ENCODE results near the gene SEC14L6. TPM values are rescaled to one million over a fixed set of nuclear protein-coding genes. Genes with fewer than 3 reads are reported as not detected.

The SEC14L6 gene
- polyA plus RNA-seq, 3 donors = not detected

GRCh38 chr22:30492144-30492543 lies 54.4 kb downstream of the SEC14L6 start:
- 89% methylated on average over 12 of the region's 12 CpGs for WGBS (ENCODE audit: insufficient coverage)
- Mint-ChIP-seq H3K4me1 (no peaks in the 10 kb centered on the region), H3K27me3 (ENCODE audit: low read depth in 3 of 3) (peaks cover 12 to 17% (median 15%) of the 10 kb centered on the region in 3 donors), H3K27ac (peak overlapping the region in 1 of 7 donors; percentile 8), H3K36me3 (no peaks in the 10 kb centered on the region), H3K4me3 (no peak overlapping the region), H3K9me3 (peaks cover 0 to 2% (median 0%) of the 10 kb centered on the region in 7 donors)
- no peaks in the 10 kb centered on the region for H3K36me3 ChIP-seq (replicated peaks in 1 of 2; ENCODE audit: control insufficient read depth in 1 of 2, insufficient read depth in 2 of 2, low read length in 2 of 2)
- no peak for DNase-seq
- no peaks in the 10 kb centered on the region for H3K27me3 ChIP-seq (ENCODE audit: control insufficient read depth in 2 of 2, insufficient read depth in 2 of 2, low read length in 2 of 2)
- no peak overlapping the region for H3K9ac ChIP-seq (ENCODE audit: insufficient read depth, low read length, poor library complexity, severe bottlenecking)
- H2AFZ ChIP-seq (ENCODE audit: insufficient read depth, low read depth, low read length, poor library complexity, severe bottlenecking) = no peak overlapping the region
- TF ChIP-seq CTCF (IDR thresholded peaks at IDR 0.05) = no peak
- H3K9me3 ChIP-seq (replicated peaks in 1 of 2; ENCODE audit: control insufficient read depth in 1 of 2, insufficient read depth in 1 of 2, low read length in 2 of 2) = no peaks in the 10 kb centered on the region
- H3K4me2 ChIP-seq (replicated peaks; ENCODE audit: extremely low read depth, low read length, poor library complexity, severe bottlenecking) = no peak overlapping the region
- no peaks in the 10 kb centered on the region for H3K4me1 ChIP-seq (ENCODE audit: control insufficient read depth in 1 of 2, insufficient read depth in 2 of 2, low read length in 2 of 2)
- intact Hi-C loops (cut with micrococcal nuclease) = no loop called here
- H3K79me2 ChIP-seq (ENCODE audit: insufficient read depth, low read length) = no peaks in the 10 kb centered on the region
- H4K20me1 ChIP-seq (ENCODE audit: insufficient read depth, low read length) = no peaks in the 10 kb centered on the region
- H3K27ac ChIP-seq (ENCODE audit: low read depth in 1 of 2, low read length in 2 of 2) = no peak overlapping the region
- H3K4me3 ChIP-seq (replicated peaks in 1 of 3; ENCODE audit: low read depth in 2 of 3, low read length in 3 of 3) = no peak overlapping the region

- WGBS (ENCODE audit: insufficient coverage) = 93% methylated on average over 3 of the region's 7 CpGs
- peaks cover 8 to 17% (median 14%) of the 10 kb centered on the region in 3 donors for H3K27me3 Mint-ChIP-seq (ENCODE audit: low read depth in 3 of 3)
- intact Hi-C loops (cut with micrococcal nuclease) = no loop called here
Observed at GRCh38 chr22:30491381-30491780, 55.2 kb downstream of the SEC14L6 start.

More at GRCh38 chr22:30491381-30491780, 55.2 kb downstream of the SEC14L6 start:
- no peak overlapping the region for H3K4me2 ChIP-seq (replicated peaks; ENCODE audit: extremely low read depth, low read length, poor library complexity, severe bottlenecking)
- H3K4me1 ChIP-seq (ENCODE audit: control insufficient read depth in 1 of 2, insufficient read depth in 2 of 2, low read length in 2 of 2) = no peaks in the 10 kb centered on the region
- no peak overlapping the region for H2AFZ ChIP-seq (ENCODE audit: insufficient read depth, low read depth, low read length, poor library complexity, severe bottlenecking)
- H3K27me3 ChIP-seq (ENCODE audit: control insufficient read depth in 2 of 2, insufficient read depth in 2 of 2, low read length in 2 of 2) = no peaks in the 10 kb centered on the region
- no peak for TF ChIP-seq CTCF (IDR thresholded peaks at IDR 0.05)
- Mint-ChIP-seq H3K4me3 (no peak overlapping the region), H3K36me3 (no peaks in the 10 kb centered on the region), H3K9me3 (peaks cover 0 to 2% (median 0%) of the 10 kb centered on the region in 7 donors), H3K4me1 (no peaks in the 10 kb centered on the region), H3K27ac (no peak overlapping the region)
- H3K9ac ChIP-seq (ENCODE audit: insufficient read depth, low read length, poor library complexity, severe bottlenecking) = no peak overlapping the region
- H3K4me3 ChIP-seq (replicated peaks in 1 of 3; ENCODE audit: low read depth in 2 of 3, low read length in 3 of 3) = no peak overlapping the region
- H3K79me2 ChIP-seq (ENCODE audit: insufficient read depth, low read length) = no peaks in the 10 kb centered on the region
- H3K36me3 ChIP-seq (replicated peaks in 1 of 2; ENCODE audit: control insufficient read depth in 1 of 2, insufficient read depth in 2 of 2, low read length in 2 of 2) = no peaks in the 10 kb centered on the region
- DNase-seq = no peak
- H3K9me3 ChIP-seq (replicated peaks in 1 of 2; ENCODE audit: control insufficient read depth in 1 of 2, insufficient read depth in 1 of 2, low read length in 2 of 2) = no peaks in the 10 kb centered on the region
- H4K20me1 ChIP-seq (ENCODE audit: insufficient read depth, low read length) = no peaks in the 10 kb centered on the region
- no peak overlapping the region for H3K27ac ChIP-seq (ENCODE audit: low read depth in 1 of 2, low read length in 2 of 2)

Measured in CD14-positive monocyte (primary cell).